A549 (cell line): ENCODE results near the gene PLA2G2C. TPM values are rescaled to one million over a fixed set of nuclear protein-coding genes. Genes with fewer than 3 reads are reported as not detected.

ENCODE experiments used
- ATAC-seq, 2 experiments: fragments of 200-7000 bp in 1 of 2; fragments of >200 bp in 1 of 2; cut with Nextera tagmentation in 1 of 2; cut with Tn5 transposase in 1 of 2; 3 replicates each; pipeline versions ENCODE4 v1.8.0 to v1.9.1; 2018 to 2020; ENCODE audit warnings: mild to moderate bottlenecking in 1 of 2, moderate library complexity in 1 of 2
- CTCF ChIA-PET: fragments of 300-600 bp; sonication (Branson Sonifier 250); formaldehyde crosslinking; extraction: SDS; loops from one replicate; lab custom pipeline; 2021; ENCODE audit warnings: antibody characterized with exemption, inconsistent platforms; lab: Yijun Ruan, JAX
- POLR2A ChIA-PET: fragments of 350-600 bp; formaldehyde crosslinking; extraction: SDS; loops from one replicate; lab custom pipeline; 2021; ENCODE audit warnings: antibody characterized with exemption, inconsistent platforms; lab: Yijun Ruan, JAX
- DNase-seq, 2 experiments: peaks; one replicate each; pipeline versions ENCODE4 v3.0.0 to v3.0.0-alpha.2; 2011 to 2016; ENCODE audit warnings: low read depth in 1 of 2, low spot score in 1 of 2
- FAIRE-seq: peaks from 2 replicates; lab custom pipeline; 2011; peaks lifted over from hg19 to GRCh38; lab: Jason Lieb, UNC
- H3K27ac ChIP-seq, 2 experiments: fragments of >200 bp; sonication (Bioruptor Twin); formaldehyde crosslinking; 3 replicates each; pipeline ENCODE4 v1.5.1; 2016 to 2017
- H3K4me1 ChIP-seq: fragments of >200 bp; sonication (Bioruptor Twin); formaldehyde crosslinking; 3 replicates; pipeline ENCODE4 v1.6.1; 2016
- H3K4me2 ChIP-seq: fragments of >200 bp; sonication (Bioruptor Twin); formaldehyde crosslinking; 3 replicates; pipeline ENCODE4 v1.6.1; 2016
- H3K4me3 ChIP-seq: fragments of >200 bp; sonication (Bioruptor Twin); formaldehyde crosslinking; 3 replicates; pipeline ENCODE4 v1.5.1; 2016
- H3K9me3 ChIP-seq: fragments of >200 bp; sonication (Bioruptor Twin); formaldehyde crosslinking; 3 replicates; pipeline ENCODE4 v1.6.1; 2016
- CEBPB ChIP-seq, 2 experiments: fragments of >200 bp in 1 of 2; sonication (Bioruptor Twin) in 1 of 2; formaldehyde crosslinking in 1 of 2; IDR thresholded peaks; 2 replicates each; pipeline ENCODE4 v1.6.1; 2012 to 2016
- EHF ChIP-seq: fragments of 250-450 bp; sonication (Bioruptor Pico); IDR thresholded peaks from 2 replicates; pipeline ENCODE4 v1.5.0; 2020; ENCODE audit warnings: mild to moderate bottlenecking
- EHMT2 ChIP-seq: fragments of 200-600 bp; sonication (generic); IDR thresholded peaks from 2 replicates; pipeline ENCODE4 v1.6.1; 2016; ENCODE audit warnings: antibody characterized with exemption, low read depth, mild to moderate bottlenecking, moderate library complexity
- ESRRA ChIP-seq: fragments of 150-350 bp; IDR thresholded peaks from 2 replicates; pipeline ENCODE4 v1.6.1; 2014; ENCODE audit warnings: mild to moderate bottlenecking, low read length, borderline replicate concordance
- GATA3 ChIP-seq: IDR thresholded peaks from 2 replicates; pipeline ENCODE4 v1.6.1; 2012; ENCODE audit warnings: borderline replicate concordance
- HEYL ChIP-seq: fragments of 250-450 bp; sonication (Bioruptor Pico); IDR thresholded peaks from 2 replicates; pipeline ENCODE4 v1.8.0; 2021; ENCODE audit warnings: mild to moderate bottlenecking, moderate library complexity
- HOXB13 ChIP-seq: fragments of 250-450 bp; sonication (Bioruptor Pico); IDR thresholded peaks from 2 replicates; pipeline ENCODE4 v1.5.0; 2020; ENCODE audit warnings: low read depth, mild to moderate bottlenecking, moderate library complexity
- HOXB5 ChIP-seq: fragments of 250-450 bp; sonication (Bioruptor Pico); IDR thresholded peaks from 2 replicates; pipeline ENCODE4 v1.5.0; 2020; ENCODE audit warnings: mild to moderate bottlenecking, moderate library complexity
- JUNB ChIP-seq: fragments of >200 bp; sonication (Bioruptor Twin); formaldehyde crosslinking; IDR thresholded peaks from 2 replicates; pipeline ENCODE4 v1.6.1; 2016
- KDM1A ChIP-seq: fragments of 200-600 bp; sonication (generic); IDR thresholded peaks from 2 replicates; pipeline ENCODE4 v1.6.1; 2016; ENCODE audit warnings: low read depth, mild to moderate bottlenecking
- MAFK ChIP-seq: fragments of 450-650 bp; IDR thresholded peaks from 2 replicates; pipeline ENCODE4 v1.6.1; 2014; ENCODE audit not compliant: partially characterized antibody
- MYC ChIP-seq: IDR thresholded peaks from 2 replicates; pipeline ENCODE4 v1.6.1; 2012; ENCODE audit warnings: mild to moderate bottlenecking, inconsistent platforms, low read length, improper control_type of control experiment, borderline replicate concordance
- NR3C1 ChIP-seq: fragments of >200 bp; sonication (Bioruptor Twin); formaldehyde crosslinking; IDR thresholded peaks from 3 replicates; pipeline ENCODE4 v1.6.1; 2017
- RARB ChIP-seq: fragments of 250-450 bp; sonication (Bioruptor Pico); IDR thresholded peaks from 2 replicates; pipeline ENCODE4 v1.8.0; 2021; ENCODE audit warnings: mild to moderate bottlenecking, moderate library complexity
- RCOR1 ChIP-seq: fragments of 150-350 bp; IDR thresholded peaks from 2 replicates; pipeline ENCODE4 v1.6.1; 2014; ENCODE audit warnings: antibody characterized with exemption, low read length, low read depth
- RFX5 ChIP-seq: fragments of 450-650 bp; IDR thresholded peaks from 2 replicates; pipeline ENCODE4 v1.7.1; 2014; ENCODE audit warnings: antibody characterized with exemption, mild to moderate bottlenecking, moderate library complexity
- RNF2 ChIP-seq: fragments of 200-600 bp; sonication (generic); IDR thresholded peaks from 2 replicates; pipeline ENCODE4 v1.6.1; 2016; ENCODE audit warnings: low read depth, mild to moderate bottlenecking, antibody characterized with exemption, moderate library complexity, borderline replicate concordance
- TP53 ChIP-seq: fragments of 250-450 bp; sonication (Bioruptor Pico); IDR thresholded peaks from 2 replicates; pipeline ENCODE4 v1.5.0; 2021; ENCODE audit warnings: mild to moderate bottlenecking, moderate library complexity
- ZC3H11A ChIP-seq: fragments of 450-650 bp; IDR thresholded peaks from 2 replicates; pipeline ENCODE4 v1.6.1; 2014; ENCODE audit warnings: antibody characterized with exemption, mild to moderate bottlenecking
- ZFP36 ChIP-seq: fragments of 450-650 bp; IDR thresholded peaks from 2 replicates; pipeline ENCODE4 v1.6.1; 2014; ENCODE audit warnings: borderline replicate concordance; ENCODE audit not compliant: partially characterized antibody
- ZNF302 ChIP-seq: fragments of 250-450 bp; sonication (Bioruptor Pico); IDR thresholded peaks from 2 replicates; pipeline ENCODE4 v1.9.0; 2021; ENCODE audit warnings: inconsistent platforms, mild to moderate bottlenecking, moderate library complexity
- ZSCAN20 ChIP-seq: fragments of 250-450 bp; sonication (Bioruptor Pico); IDR thresholded peaks from 2 replicates; pipeline ENCODE4 v1.8.0; 2022; ENCODE audit warnings: mild to moderate bottlenecking, moderate library complexity
- WGBS: methylation state at CpG from one replicate; pipeline ENCODE4 v1.1.6; 2017; ENCODE audit errors: missing lambda C conversion rate; 5-methylcytosine and 5-hydroxymethylcytosine counted together
- polyA plus RNA-seq, 4 experiments: library from polyadenylated mRNA; depleted of rRNA in 3 of 4; stranded (reverse); fragments of >200 nt; fragmentation: RNase III in 1 of 4; extraction: RNeasy Plus Mini Kit Qiagen cat#74134 plus additional on column Dnase treatment in 1 of 4; gene quantifications; 2 replicates in 3 of 4; 3 replicates in 1 of 4; pipeline ENCODE4 v1.2.3, GENCODE V29; 2011 to 2017
- TF ChIP-seq, protein P1 (sequence below): fragments of 150-350 bp; IDR thresholded peaks from 2 replicates; pipeline ENCODE4 v1.6.1; 2014; ENCODE audit warnings: low read depth, mild to moderate bottlenecking, low read length
- TF ChIP-seq, protein P2 (sequence below): fragments of >200 bp; sonication (Bioruptor Twin); formaldehyde crosslinking; IDR thresholded peaks from 3 replicates; pipeline ENCODE4 v1.6.1; 2016

PLA2G2C gene
- polyA plus RNA-seq, 2 of the 4 experiments (the other 2 are of a cell fraction): not detected

DNA sequence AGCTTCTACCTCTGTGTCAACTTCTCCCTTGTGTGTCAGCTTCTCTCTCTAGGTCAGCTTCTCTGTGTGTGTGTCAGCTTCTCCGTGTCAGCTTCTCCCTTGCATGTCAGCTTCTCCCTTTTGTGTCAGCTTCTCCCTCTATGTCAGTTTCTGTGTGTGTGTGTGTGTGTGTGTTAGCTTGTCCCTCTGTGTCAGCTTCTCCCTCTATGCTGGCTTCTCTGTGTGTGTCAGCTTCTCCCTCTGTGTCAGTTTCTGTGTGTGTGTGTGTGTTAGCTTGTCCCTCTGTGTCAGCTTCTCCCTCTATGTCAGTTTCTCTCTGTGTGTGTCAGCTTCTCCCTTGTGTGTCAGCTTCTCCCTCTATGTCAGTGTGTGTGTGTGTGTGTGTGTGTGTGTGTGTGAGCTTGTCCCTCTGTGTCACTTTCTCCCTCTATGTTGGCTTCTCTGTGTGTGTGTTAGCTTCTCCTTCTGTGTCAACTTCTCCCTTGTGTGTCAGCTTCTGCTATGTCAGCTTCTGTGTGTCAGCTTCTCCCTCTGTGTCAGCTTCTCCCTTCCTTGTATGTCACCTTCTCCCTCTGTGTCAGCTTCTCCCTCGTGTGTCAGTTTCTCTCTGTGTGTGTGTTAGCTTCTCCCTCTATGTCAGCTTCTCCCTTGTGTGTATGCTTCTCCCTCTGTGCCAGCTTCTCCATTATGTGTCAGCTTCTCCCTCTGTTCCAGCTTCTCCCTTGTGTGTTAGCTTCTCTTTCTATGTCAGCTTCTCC is 6.8 kb downstream of the PLA2G2C start:
- Histone ChIP-seq H3K4me1 (0 out of 3 replicates have a peak, but pooled peaks cover 3% of the 10 kb centered on the region), H3K4me2 (no peak overlapping the region), H3K27ac (no peak overlapping the region), H3K9me3 (no peaks in the 10 kb centered on the region), H3K4me3 (no peak overlapping the region)
- FAIRE-seq: no peak
- 11% methylated on average over 2 of the region's 2 CpGs for WGBS
- no peak for ATAC-seq
- CTCF ChIA-PET: interaction anchor here (0.7 to 2.8 kb wide), 8 partner anchors 9 to 314 kb away, joined by 3 to 13 read pairs (median 4); no protein-coding TSS in a partner anchor
- POLR2A ChIA-PET: interaction anchor here (0.6 kb wide), 1 partner anchor 17 kb away, joined by 3 read pairs; no protein-coding TSS in a partner anchor
- no peak for TF ChIP-seq ZC3H11A
- no peak for TF ChIP-seq ZFP36
- TF ChIP-seq NR3C1: no peak
- TF ChIP-seq MAFK: no peak
- TF ChIP-seq HEYL (CRISPR knock-in tag): no peak
- TF ChIP-seq KDM1A: no peak
- no peak for TF ChIP-seq EHMT2
- TF ChIP-seq RFX5: no peak
- DNase-seq: no peak

DNA sequence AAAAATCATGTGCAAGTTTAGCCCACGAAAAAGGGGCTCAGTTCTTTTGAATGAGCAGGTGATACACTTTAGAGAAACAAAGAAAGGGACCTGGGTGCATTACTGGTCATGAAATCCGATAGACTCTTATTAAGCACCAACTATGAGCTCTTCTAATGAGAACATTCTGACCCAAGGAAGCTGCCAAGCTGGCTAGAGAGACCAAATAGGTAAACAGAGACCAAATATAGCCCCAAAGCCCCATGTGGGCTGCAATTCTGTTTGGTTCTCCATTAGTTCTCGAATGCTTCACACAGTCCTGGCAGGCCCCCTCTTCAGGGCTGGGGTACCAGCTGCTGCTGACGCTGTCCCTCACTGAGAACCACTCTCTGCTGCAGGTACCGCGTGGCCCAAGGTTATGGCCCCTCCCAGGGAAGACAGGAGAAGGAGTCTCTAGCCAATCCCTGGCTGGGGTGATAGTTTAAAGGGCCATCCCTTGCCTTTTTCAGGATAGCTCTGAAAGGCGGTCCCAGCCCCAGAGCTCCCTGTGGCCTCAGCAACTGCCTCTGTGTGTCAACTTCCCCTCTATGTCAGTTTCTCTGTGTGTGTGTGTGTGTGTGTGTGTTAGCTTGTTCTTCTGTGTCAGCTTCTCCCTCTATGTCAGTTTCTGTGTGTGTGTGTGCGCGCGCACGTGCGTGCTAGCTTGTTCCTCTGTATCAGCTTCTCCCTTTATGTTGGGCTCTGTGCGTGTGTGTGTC is 7.5 kb downstream of the PLA2G2C start:
- H3K4me2 ChIP-seq: no peak overlapping the region
- no peaks in the 10 kb centered on the region for H3K9me3 ChIP-seq
- DNase-seq: no peak
- H3K4me3 ChIP-seq: no peak overlapping the region
- H3K27ac ChIP-seq: no peak overlapping the region
- POLR2A ChIA-PET: no interaction called here
- CTCF ChIA-PET: interaction anchor here (1.0 to 2.8 kb wide), 7 partner anchors 9 to 315 kb away, joined by 3 to 13 read pairs (median 4); no protein-coding TSS in a partner anchor
- no peak for FAIRE-seq
- TF ChIP-seq EHF (CRISPR knock-in tag): no peak
- no peak for TF ChIP-seq JUNB
- no peak for TF ChIP-seq TP53 (CRISPR knock-in tag)
- no peak for TF ChIP-seq GATA3
- no peak for TF ChIP-seq HOXB5 (CRISPR knock-in tag)
- TF ChIP-seq KDM1A: no peak
- no peak for TF ChIP-seq HOXB13
- TF ChIP-seq, protein P1, sequence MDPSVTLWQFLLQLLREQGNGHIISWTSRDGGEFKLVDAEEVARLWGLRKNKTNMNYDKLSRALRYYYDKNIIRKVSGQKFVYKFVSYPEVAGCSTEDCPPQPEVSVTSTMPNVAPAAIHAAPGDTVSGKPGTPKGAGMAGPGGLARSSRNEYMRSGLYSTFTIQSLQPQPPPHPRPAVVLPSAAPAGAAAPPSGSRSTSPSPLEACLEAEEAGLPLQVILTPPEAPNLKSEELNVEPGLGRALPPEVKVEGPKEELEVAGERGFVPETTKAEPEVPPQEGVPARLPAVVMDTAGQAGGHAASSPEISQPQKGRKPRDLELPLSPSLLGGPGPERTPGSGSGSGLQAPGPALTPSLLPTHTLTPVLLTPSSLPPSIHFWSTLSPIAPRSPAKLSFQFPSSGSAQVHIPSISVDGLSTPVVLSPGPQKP: no peak
- TF ChIP-seq RARB (CRISPR knock-in tag): no peak
- no peak for TF ChIP-seq ESRRA
- no peak for TF ChIP-seq MYC
- TF ChIP-seq ZNF302: no peak
- no peak for TF ChIP-seq RCOR1
- TF ChIP-seq ZSCAN20 (CRISPR knock-in tag): no peak
- TF ChIP-seq RNF2: no peak
- TF ChIP-seq, protein P2, sequence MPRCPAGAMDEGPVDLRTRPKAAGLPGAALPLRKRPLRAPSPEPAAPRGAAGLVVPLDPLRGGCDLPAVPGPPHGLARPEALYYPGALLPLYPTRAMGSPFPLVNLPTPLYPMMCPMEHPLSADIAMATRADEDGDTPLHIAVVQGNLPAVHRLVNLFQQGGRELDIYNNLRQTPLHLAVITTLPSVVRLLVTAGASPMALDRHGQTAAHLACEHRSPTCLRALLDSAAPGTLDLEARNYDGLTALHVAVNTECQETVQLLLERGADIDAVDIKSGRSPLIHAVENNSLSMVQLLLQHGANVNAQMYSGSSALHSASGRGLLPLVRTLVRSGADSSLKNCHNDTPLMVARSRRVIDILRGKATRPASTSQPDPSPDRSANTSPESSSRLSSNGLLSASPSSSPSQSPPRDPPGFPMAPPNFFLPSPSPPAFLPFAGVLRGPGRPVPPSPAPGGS: no peak
- TF ChIP-seq CEBPB (IDR thresholded peaks at IDR 0.05): no peak
- WGBS: 79% methylated on average over 9 of the region's 13 CpGs
- H3K4me1 ChIP-seq: 0 out of 3 replicates have a peak, but pooled peaks cover 2% of the 10 kb centered on the region
- ATAC-seq: no peak
